ENCODE measurements around the gene CIB4.

Gene CIB4

DNA sequence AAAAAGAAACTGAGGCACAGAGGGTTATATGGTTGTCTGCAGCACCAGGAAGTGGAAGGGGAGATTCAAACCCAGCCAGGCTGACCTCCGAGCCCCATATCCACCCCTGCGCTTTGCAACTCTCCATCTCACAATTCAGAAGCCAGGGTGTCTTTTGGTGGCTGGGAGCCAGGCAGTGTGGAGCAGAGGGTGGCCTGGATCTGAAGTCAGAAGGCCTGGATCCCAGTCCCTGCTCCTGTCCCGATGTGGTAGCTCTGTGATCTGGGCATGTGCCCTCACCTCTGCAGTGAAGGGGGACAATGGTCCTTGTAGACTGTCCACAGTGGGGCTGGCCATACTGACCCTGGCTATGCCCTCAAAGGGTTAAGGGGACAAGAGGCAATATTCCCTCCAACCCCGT, 57.0 kb downstream of the CIB4 start:
- no peak for DNase-seq (ENCODE audit: low spot score)
- TF ChIP-seq, protein P1, sequence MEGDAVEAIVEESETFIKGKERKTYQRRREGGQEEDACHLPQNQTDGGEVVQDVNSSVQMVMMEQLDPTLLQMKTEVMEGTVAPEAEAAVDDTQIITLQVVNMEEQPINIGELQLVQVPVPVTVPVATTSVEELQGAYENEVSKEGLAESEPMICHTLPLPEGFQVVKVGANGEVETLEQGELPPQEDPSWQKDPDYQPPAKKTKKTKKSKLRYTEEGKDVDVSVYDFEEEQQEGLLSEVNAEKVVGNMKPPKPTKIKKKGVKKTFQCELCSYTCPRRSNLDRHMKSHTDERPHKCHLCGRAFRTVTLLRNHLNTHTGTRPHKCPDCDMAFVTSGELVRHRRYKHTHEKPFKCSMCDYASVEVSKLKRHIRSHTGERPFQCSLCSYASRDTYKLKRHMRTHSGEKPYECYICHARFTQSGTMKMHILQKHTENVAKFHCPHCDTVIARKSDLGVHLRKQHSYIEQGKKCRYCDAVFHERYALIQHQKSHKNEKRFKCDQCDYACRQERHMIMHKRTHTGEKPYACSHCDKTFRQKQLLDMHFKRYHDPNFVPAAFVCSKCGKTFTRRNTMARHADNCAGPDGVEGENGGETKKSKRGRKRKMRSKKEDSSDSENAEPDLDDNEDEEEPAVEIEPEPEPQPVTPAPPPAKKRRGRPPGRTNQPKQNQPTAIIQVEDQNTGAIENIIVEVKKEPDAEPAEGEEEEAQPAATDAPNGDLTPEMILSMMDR (IDR thresholded peaks at IDR 0.05; ENCODE audit: extremely low read depth, missing control alignments): no peak

DNA sequence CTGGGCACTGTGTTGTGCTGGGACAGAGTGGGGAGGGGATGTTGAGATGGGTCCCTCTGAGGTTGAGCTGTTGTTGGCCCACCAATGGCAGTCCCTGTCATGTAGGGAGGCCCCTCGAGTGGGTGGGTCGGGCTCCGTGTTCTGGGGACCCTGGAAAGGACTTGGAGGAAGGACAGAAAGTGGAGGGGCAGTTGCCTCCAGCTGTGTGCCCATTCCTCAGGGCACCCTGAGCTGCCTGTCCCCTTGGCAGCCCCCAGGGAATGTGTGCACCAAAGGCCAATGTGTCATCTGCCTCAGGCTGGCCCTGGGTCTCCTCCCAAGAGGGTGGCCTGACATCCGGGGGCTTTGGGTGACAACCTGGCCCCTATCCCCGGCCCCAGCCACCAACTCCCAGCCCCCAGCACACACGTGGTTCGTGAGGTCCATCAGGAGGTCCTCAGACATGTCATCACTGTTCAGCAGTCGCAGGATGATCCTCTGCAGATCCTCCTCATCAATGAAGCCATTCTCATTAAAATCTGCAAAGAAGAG, 57.7 kb downstream of the CIB4 start:
- no peak for DNase-seq (ENCODE audit: low spot score)
- TF ChIP-seq, protein P1 (IDR thresholded peaks at IDR 0.05; ENCODE audit: extremely low read depth, missing control alignments): no peak

DNA sequence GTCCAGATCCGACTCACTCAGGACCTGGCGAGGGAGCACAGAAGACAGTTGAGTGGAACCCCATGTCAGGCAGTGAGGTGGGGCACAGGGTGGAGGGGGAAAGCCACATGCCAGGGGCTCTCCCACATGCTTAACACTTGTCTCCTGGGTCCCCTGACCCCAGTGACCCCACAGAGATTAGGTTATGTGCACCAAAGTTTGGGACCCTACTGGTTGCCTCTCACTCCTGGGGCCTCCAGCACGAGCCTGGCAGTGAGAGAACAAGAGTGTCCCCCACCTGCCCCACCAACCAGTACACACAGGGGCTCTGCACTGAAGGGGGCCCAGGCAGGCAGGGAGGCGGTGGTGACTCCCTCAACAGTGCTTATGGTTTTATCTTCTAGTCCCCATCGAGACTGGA, 58.3 kb downstream of the CIB4 start:
- no peak for DNase-seq (ENCODE audit: low spot score)
- TF ChIP-seq, protein P1 (IDR thresholded peaks at IDR 0.05; ENCODE audit: extremely low read depth, missing control alignments): no peak

DNA sequence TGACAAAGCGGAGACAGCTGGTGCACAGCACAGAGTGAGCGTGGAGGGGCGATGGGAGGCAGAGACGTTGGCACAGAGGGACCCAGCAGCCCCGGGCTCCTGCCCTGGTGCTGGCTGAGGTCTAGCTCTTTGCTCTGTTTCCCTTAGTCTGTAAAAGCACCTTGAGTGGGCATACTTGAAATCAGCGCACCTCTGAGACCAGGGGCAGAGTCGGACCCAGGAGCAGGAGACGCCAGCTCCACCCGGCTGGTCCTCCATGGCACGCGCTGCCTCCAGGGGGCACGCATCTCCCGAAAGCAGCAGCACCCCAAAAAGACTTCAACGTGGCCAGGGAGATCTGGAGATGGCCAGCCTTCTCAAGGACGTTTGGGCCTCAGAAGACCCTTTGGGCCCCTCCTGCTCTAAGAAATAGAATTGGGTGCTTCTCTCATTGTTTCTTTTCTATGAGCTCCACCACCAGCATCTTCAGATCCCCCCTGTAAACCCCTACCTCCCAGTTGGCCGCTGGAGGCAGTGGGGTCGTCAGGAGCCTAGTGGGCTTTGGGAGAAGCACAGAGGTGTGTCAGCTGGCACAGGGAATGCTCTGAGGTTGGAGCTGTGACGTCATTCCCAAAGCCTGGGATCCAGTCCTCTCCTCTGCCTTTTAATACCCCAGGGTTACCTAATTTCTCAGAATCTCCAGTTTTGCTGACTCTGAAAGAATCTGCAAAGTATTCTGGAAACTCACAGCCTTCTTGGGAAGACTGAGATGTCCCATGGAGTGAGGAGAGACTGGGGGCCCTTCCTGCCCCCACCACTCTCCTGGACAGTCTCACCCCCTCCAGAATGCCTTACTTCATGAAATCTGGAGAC, 58.9 kb downstream of the CIB4 start:
- TF ChIP-seq, protein P1 (IDR thresholded peaks at IDR 0.05; ENCODE audit: extremely low read depth, missing control alignments): no peak
- no peak for DNase-seq (ENCODE audit: low spot score)

DNA sequence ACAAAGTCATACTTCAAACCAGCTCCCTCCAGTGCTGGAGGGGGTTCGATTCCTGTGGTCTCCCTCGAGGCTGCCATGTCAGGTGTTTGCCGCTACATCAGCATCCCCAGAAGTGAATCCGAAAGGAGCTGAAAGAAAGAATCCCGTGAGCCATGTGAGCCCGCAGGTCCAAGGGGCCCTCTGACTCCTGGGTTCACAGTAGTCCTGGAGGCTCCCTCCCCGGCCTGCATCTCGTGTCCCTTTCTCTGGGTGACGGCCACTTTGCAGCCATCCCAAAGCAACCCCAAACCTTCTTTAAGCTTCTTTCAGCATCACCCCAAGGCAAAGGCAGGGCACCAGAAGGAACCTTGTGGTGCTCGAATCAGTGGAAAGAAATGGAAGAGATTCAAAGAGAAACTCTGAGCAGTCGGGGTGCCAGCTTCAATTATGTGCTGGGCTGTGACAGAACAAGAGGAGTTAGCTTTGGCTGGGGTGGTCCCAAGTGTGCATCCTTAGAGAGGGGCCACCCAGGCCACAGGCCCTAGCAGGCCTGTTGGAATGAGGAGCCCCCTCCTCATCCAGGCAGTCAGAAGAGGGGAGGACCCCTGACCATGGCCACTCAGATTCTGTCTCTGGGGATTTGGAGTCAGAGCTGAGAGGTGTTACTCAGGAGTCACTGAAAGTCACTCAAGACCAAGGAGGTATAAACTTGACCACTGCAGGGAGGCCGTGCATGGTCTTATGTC, 59.7 kb downstream of the CIB4 start:
- TF ChIP-seq, protein P1 (IDR thresholded peaks at IDR 0.05; ENCODE audit: extremely low read depth, missing control alignments): no peak
- DNase-seq (ENCODE audit: low spot score): no peak

DNA sequence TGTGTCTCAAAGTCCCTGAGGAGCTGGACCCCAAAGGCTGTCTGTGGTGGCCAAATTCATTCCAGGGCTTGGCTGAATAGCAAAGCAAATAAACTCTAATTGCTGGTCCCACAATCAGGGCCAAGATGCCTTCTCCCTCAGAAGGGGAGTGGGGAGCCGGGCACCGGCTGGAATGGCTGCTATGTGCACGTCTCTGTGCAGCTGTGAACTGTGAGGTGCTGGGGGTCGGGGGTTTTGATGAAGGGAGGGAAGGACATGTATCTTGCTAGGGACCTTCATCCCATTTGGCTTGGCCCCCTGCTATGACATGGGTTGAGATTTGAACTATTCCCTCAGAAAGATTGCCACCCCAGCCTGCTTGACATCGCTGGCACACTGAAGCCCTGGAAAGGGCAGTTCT, 60.4 kb downstream of the CIB4 start:
- TF ChIP-seq, protein P1 (IDR thresholded peaks at IDR 0.05; ENCODE audit: extremely low read depth, missing control alignments): no peak
- no peak for DNase-seq (ENCODE audit: low spot score)

DNA sequence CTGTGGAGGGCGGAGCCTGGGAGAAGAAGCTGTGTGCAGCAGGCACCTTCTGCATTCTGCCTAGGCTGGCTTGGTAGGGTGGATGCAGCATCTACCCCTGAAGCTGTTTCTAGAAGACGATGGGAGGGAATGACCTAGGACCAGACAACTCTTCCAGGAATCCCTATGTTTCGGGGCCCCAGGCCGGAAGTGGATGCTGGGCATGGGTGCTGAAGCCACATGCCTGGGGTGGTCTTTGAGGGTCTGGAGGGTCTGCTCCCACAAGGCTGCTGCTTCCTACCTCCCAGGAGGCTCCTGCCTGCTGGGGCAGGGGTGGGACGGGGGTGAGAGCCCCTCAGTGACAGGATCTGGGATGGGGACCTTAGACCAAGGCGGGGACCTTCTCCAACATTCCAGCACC, 61.0 kb downstream of the CIB4 start:
- TF ChIP-seq, protein P1 (IDR thresholded peaks at IDR 0.05; ENCODE audit: extremely low read depth, missing control alignments): no peak
- DNase-seq (ENCODE audit: low spot score): no peak

All from GM20000 (cell line).